K562 (cell line): Measurements from ENCODE around the gene TP53I13. TPM values are rescaled to one million over a fixed set of nuclear protein-coding genes. Genes with fewer than 3 reads are reported as not detected.
"Not testable (repeated sequence)": the region's sequence is repeated elsewhere in the genome, so short reads cannot be mapped to it uniquely, and the experiment has no call there.

Experiments
- ATAC-seq: fragments of 200-7000 bp; cut with Tn5 transposase; 3 replicates; pipeline ENCODE4 v1.9.1; 2020; ENCODE audit warnings: moderate library complexity
- BruUV-seq: library from RNA; stranded (reverse); fragments of 400-500 nt; replicated peaks from 2 replicates; lab custom pipeline; 2021; lab: Mats Ljungman, UMichigan
- CTCF ChIA-PET: fragments of 300-600 bp; formaldehyde crosslinking; extraction: SDS; loops from one replicate; lab custom pipeline; 2021; ENCODE audit warnings: low intra/inter-chr PET ratio; lab: Yijun Ruan, JAX
- POLR2A ChIA-PET: fragments of 300-600, 350-650 bp; sonication (Branson Sonifier 250); formaldehyde crosslinking; extraction: SDS; loops from one replicate; lab custom pipeline; 2021; ENCODE audit warnings: antibody characterized with exemption, inconsistent platforms; lab: Yijun Ruan, JAX
- DNase-seq, 4 experiments: peaks; one replicate each; pipeline versions ENCODE4 v3.0.0 to v3.0.0-alpha.2; 2011 to 2018; ENCODE audit warnings: low spot score in 3 of 4, mixed read lengths in 3 of 4; ENCODE audit errors: extremely low read depth in 1 of 4
- FAIRE-seq: peaks from 2 replicates; lab custom pipeline; 2011; peaks lifted over from hg19 to GRCh38; lab: Jason Lieb, UNC
- H2AFZ ChIP-seq: 2 replicates; pipeline ENCODE4 v1.6.0; 2011; ENCODE audit warnings: low read depth, low read length, control low read depth, inconsistent platforms
- H3K27ac ChIP-seq: fragments of 200-600 bp; 3 replicates; pipeline ENCODE4 v1.8.0; 2011; ENCODE audit warnings: low read depth, mild to moderate bottlenecking, control low read depth, inconsistent platforms, low read length, moderate library complexity, mixed read lengths; ENCODE audit errors: extremely low read depth
- H3K27me3 ChIP-seq, 2 experiments: fragments of 300-600 bp in 1 of 2; 2 replicates in 1 of 2; 3 replicates in 1 of 2; pipeline versions ENCODE4 v1.6.0 to v1.8.0; 2011; ENCODE audit warnings: inconsistent platforms in 2 of 2, low read length in 2 of 2, mild to moderate bottlenecking in 1 of 2, mixed read lengths in 1 of 2, moderate library complexity in 1 of 2; ENCODE audit not compliant: control insufficient read depth in 2 of 2, insufficient read depth in 2 of 2
- H3K36me3 ChIP-seq: fragments of 300-600 bp; 3 replicates; pipeline ENCODE4 v1.8.0; 2011; ENCODE audit warnings: mild to moderate bottlenecking, low read length, inconsistent platforms; ENCODE audit not compliant: control insufficient read depth, insufficient read depth
- H3K4me1 ChIP-seq, 2 experiments: fragments of 200-600 bp in 1 of 2; replicated peaks in 1 of 2; 2 replicates in 1 of 2; 3 replicates in 1 of 2; pipeline versions ENCODE4 v1.5.1 to v1.8.0; 2011; ENCODE audit warnings: inconsistent platforms in 2 of 2, low read length in 2 of 2, mild to moderate bottlenecking in 1 of 2, mixed read lengths in 1 of 2, moderate library complexity in 1 of 2; ENCODE audit not compliant: control insufficient read depth in 2 of 2, insufficient read depth in 2 of 2
- H3K4me2 ChIP-seq: 2 replicates; pipeline ENCODE4 v1.6.1; 2011; ENCODE audit warnings: low read length, control low read depth, inconsistent platforms, mixed read lengths; ENCODE audit not compliant: insufficient read depth
- H3K4me3 ChIP-seq: fragments of 200-600 bp; sonication (generic), shearing (Covaris generic); 2 replicates; pipeline ENCODE4 v1.5.1; 2016; ENCODE audit warnings: control low read depth, inconsistent platforms
- H3K79me2 ChIP-seq: fragments of 200-600 bp; 3 replicates; pipeline ENCODE4 v1.8.0; 2011; ENCODE audit warnings: low read length, inconsistent platforms; ENCODE audit not compliant: control insufficient read depth, insufficient read depth
- H3K9ac ChIP-seq, 2 experiments: 2 replicates each; pipeline versions ENCODE4 v1.6.0 to v1.6.1; 2011; ENCODE audit warnings: low read depth in 2 of 2, low read length in 2 of 2, control low read depth in 1 of 2, inconsistent platforms in 1 of 2, mild to moderate bottlenecking in 1 of 2, mixed read lengths in 1 of 2; ENCODE audit not compliant: insufficient read depth in 1 of 2
- H3K9me1 ChIP-seq: one replicate; pipeline ENCODE4 v1.6.0; 2011; ENCODE audit warnings: inconsistent platforms, mild to moderate bottlenecking, low read length, moderate library complexity; ENCODE audit not compliant: control insufficient read depth, insufficient read depth
- H3K9me3 ChIP-seq: replicated peaks from 2 replicates; pipeline ENCODE4 v1.5.1; 2011; ENCODE audit warnings: low read depth, low read length, inconsistent platforms; ENCODE audit not compliant: control insufficient read depth, insufficient read depth
- H4K20me1 ChIP-seq: replicated peaks from 2 replicates; pipeline ENCODE4 v1.6.1; 2011; ENCODE audit warnings: low read length, inconsistent platforms, mixed read lengths; ENCODE audit not compliant: control insufficient read depth, insufficient read depth
- CEBPB ChIP-seq: fragments of 450-650 bp; IDR thresholded peaks from 2 replicates; pipeline ENCODE4 v1.6.1; 2016; ENCODE audit warnings: missing genetic modification characterization, missing compliant biosample characterization
- HLTF ChIP-seq: fragments of 450-650 bp; IDR thresholded peaks from 2 replicates; pipeline ENCODE4 v1.6.1; 2016
- MTA1 ChIP-seq: fragments of 450-650 bp; IDR thresholded peaks from 2 replicates; pipeline ENCODE4 v1.6.1; 2017; ENCODE audit warnings: borderline replicate concordance
- RBM17 ChIP-seq: fragments of 200-400 bp; formaldehyde crosslinking; IDR thresholded peaks from 2 replicates; pipeline ENCODE4 v1.6.1; 2017; ENCODE audit warnings: low read depth, mild to moderate bottlenecking, low read length, borderline replicate concordance
- ZBTB2 ChIP-seq: fragments of 450-650 bp; IDR thresholded peaks from 2 replicates; pipeline ENCODE4 v1.6.1; 2016; ENCODE audit warnings: antibody characterized with exemption
- ZNF121 ChIP-seq: sonication (generic); formaldehyde crosslinking; conservative IDR thresholded peaks from 2 replicates; pipeline ENCODE4 v1.8.0; 2022; ENCODE audit warnings: missing genetic modification reagents
- ZNF512 ChIP-seq: IDR thresholded peaks from 2 replicates; pipeline ENCODE4 v1.6.1; 2016; ENCODE audit warnings: missing genetic modification characterization, missing compliant biosample characterization
- WGBS: fragments of 100-300 bp; shearing (Covaris generic); methylation state at CpG from one replicate; pipeline ENCODE4 v1.1.6; 2016; ENCODE audit warnings: low coverage, mixed read lengths; ENCODE audit not compliant: insufficient coverage; ENCODE audit errors: missing lambda C conversion rate; 5-methylcytosine and 5-hydroxymethylcytosine counted together
- in situ Hi-C: fragments of 300-500 bp; cut with MboI; formaldehyde crosslinking; loops from 4 replicates; pipeline ENCODE4 v1.15.0; 2018; ENCODE audit warnings: inconsistent platforms, mixed read lengths
- intact Hi-C: fragments of 100-400 bp; cut with micrococcal nuclease; formaldehyde crosslinking; loops from 2 replicates; pipeline ENCODE4 v1.14.2; 2022
- polyA plus RNA-seq, 8 experiments: library from polyadenylated mRNA; depleted of rRNA in 4 of 8; stranded (reverse) in 5 of 8; unstranded in 3 of 8; fragments of >200 nt; fragmentation: Nextera tagmentation in 2 of 8; fragmentation: Illumina TruSeq in 1 of 8; extraction: Ambion mirVana in 2 of 8; extraction: Trizol in 1 of 8; gene quantifications; 2 replicates each; pipeline versions ENCODE4 v1.2.1 to v1.2.3, GENCODE V29; 2011 to 2014; ENCODE audit warnings: inconsistent platforms in 1 of 8, missing spikeins in 1 of 8
- total RNA-seq, 7 experiments: library from RNA; depleted of rRNA in 6 of 7; stranded (reverse); fragments of >200 nt in 6 of 7; fragmentation: Illumina TruSeq in 2 of 7; extraction: Trizol in 2 of 7; gene quantifications; 2 replicates each; pipeline versions ENCODE4 v1.2.1 to v1.2.3, GENCODE V29; 2011 to 2021; ENCODE audit warnings: low replicate concordance in 1 of 7

The TP53I13 gene
- total and polyA plus RNA-seq, 9 of the 15 experiments (the other 6 are each of a cell fraction or from before 2014, with no cell fraction given): 0.08 to 28.3 (median 9.1) TPM

GRCh38 chr17:29557739-29558116 lies 10.8 kb upstream of the TP53I13 start:
- ChIA-PET POLR2A (no interaction called here), CTCF (no interaction called here)
- intact Hi-C loops: loop anchor here (10.0 kb wide), 1 partner anchor 413 kb away; no protein-coding TSS in a partner anchor
- no peak overlapping the region for H3K9ac ChIP-seq
- no peak for DNase-seq
- BruUV-seq: no TSS peak
- FAIRE-seq: peak; percentile 23
- no peaks in the 10 kb centered on the region for H3K79me2 ChIP-seq
- H2AFZ ChIP-seq: no peak overlapping the region
- no peaks in the 10 kb centered on the region for H3K36me3 ChIP-seq
- no peak overlapping the region for H3K4me3 ChIP-seq
- TF ChIP-seq ZNF121 (CRISPR knock-in tag) (peak; percentile 36; the same call in 1 of the 2 replicates), RBM17 (no peak)
- no peak for ATAC-seq
- peaks cover 8 to 13% of the 10 kb centered on the region in 2 experiments; a peak in 4 of 5 replicates for H3K4me1 ChIP-seq
- no peaks in the 10 kb centered on the region for H3K9me1 ChIP-seq
- in situ Hi-C loops: no loop called here
- peaks cover 10 to 20% of the 10 kb centered on the region in 2 experiments; a peak in 4 of 5 replicates for H3K27me3 ChIP-seq
- H3K9me3 ChIP-seq: no peaks in the 10 kb centered on the region
- no peak overlapping the region for H3K4me2 ChIP-seq
- no peak overlapping the region for H3K27ac ChIP-seq
- H4K20me1 ChIP-seq: peaks cover 19% of the 10 kb centered on the region

GRCh38 chr17:29558139-29558538 lies 10.4 kb upstream of the TP53I13 start:
- H3K27ac ChIP-seq, POLR2A ChIA-PET, H3K9me3 ChIP-seq, H3K4me3 ChIP-seq, H3K9ac ChIP-seq, ATAC-seq, DNase-seq, H2AFZ ChIP-seq, CTCF ChIA-PET, in situ Hi-C loops, H3K79me2 ChIP-seq, H3K36me3 ChIP-seq, FAIRE-seq, H3K4me2 ChIP-seq, BruUV-seq, H3K9me1 ChIP-seq: not testable (repeated sequence)
- TF ChIP-seq CEBPB (tag) (0 out of 2 replicates have a peak, but pooled peaks have one; percentile 20), ZNF512 (tag) (peak; percentile 99), ZBTB2 (0 out of 2 replicates have a peak, but pooled peaks have one; percentile 21), HLTF (0 out of 2 replicates have a peak, but pooled peaks have one; percentile 31), MTA1 (0 out of 2 replicates have a peak, but pooled peaks have one; percentile 26)
- Histone ChIP-seq H3K27me3 (peaks cover 10 to 20% of the 10 kb centered on the region in 2 experiments; a peak in 4 of 5 replicates), H3K4me1 (peaks cover 8 to 14% of the 10 kb centered on the region in 2 experiments; a peak in 4 of 5 replicates), H4K20me1 (peaks cover 19% of the 10 kb centered on the region)
- 26% methylated on average over 4 of the region's 5 CpGs for WGBS
- intact Hi-C loops: loop anchor here (10.0 kb wide), 1 partner anchor 413 kb away; no protein-coding TSS in a partner anchor
